Endothelial cell of umbilical vein (primary cell): ENCODE measurements around the gene FAM240B.

Experiments used
- CTCF ChIP-seq, 2 donors: IDR thresholded peaks; 1 replicate in 1 of 2; 2 replicates in 1 of 2; pipeline ENCODE4 v1.5.1; 2011; ENCODE audit warnings: low read length in 2 of 2, mild to moderate bottlenecking in 2 of 2, moderate library complexity in 2 of 2, control low read depth in 1 of 2, inconsistent platforms in 1 of 2, low read depth in 1 of 2; ENCODE audit not compliant: insufficient read depth in 1 of 2; ENCODE audit errors: extremely low read depth in 1 of 2
- EZH2 ChIP-seq: IDR thresholded peaks from 2 replicates; pipeline ENCODE4 v1.6.1; 2012; ENCODE audit warnings: borderline replicate concordance, low read depth, mild to moderate bottlenecking, moderate library complexity, low read length, inconsistent platforms; ENCODE audit not compliant: severe bottlenecking
- GATA2 ChIP-seq: IDR thresholded peaks from 2 replicates; pipeline ENCODE4 v1.7.0; 2011; ENCODE audit warnings: low read depth, mild to moderate bottlenecking, moderate library complexity, mixed read lengths, low read length; ENCODE audit not compliant: insufficient read length, insufficient read depth
- MAX ChIP-seq: IDR thresholded peaks from 2 replicates; pipeline ENCODE4 v1.6.1; 2011; ENCODE audit not compliant: insufficient read depth, insufficient read length
- MYC ChIP-seq: IDR thresholded peaks from one replicate; pipeline ENCODE4 v1.6.1; 2011; ENCODE audit warnings: mild to moderate bottlenecking, low read depth, low read length
- POLR2A ChIP-seq: IDR thresholded peaks from 2 replicates; pipeline ENCODE4 v1.6.1; 2012; ENCODE audit warnings: low read depth, mild to moderate bottlenecking, control low read depth, low read length
- POLR2AphosphoS5 ChIP-seq: IDR thresholded peaks from 2 replicates; pipeline ENCODE4 v1.6.1; 2012; ENCODE audit warnings: low read depth, mild to moderate bottlenecking, control low read depth, low read length, moderate library complexity; ENCODE audit not compliant: insufficient read depth

DNA sequence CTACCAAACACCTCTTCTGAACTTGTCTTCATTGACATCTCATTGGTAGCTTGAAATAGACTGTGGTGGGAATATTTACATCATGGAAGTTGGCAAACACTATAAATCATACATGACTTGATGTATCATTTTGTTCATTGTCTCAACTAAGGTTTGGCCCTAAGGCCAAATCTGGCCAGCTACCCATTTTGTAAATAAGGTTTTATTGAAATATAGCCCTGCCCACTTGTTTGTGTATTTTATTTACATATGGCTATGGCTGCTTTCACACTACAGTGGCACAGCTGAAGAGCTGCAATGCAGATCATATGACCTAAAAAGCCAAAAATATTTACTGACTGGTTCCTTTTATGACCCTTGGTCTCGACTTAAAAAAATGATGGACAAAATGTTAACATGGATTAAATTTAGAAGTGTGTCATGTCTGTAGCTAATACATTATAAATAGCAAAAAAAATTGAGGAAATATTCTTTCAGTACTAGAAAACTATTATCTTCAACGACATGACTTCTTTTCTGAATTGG, 22.1 kb downstream of the FAM240B start:
- TF ChIP-seq CTCF (IDR thresholded peaks at IDR 0.05; ENCODE audit: extremely low read depth in 1 of 2, insufficient read depth in 1 of 2, low read depth in 1 of 2, low read length in 2 of 2) (no peak), MAX (no peak), POLR2A (no peak), POLR2AphosphoS5 (no peak), MYC (no peak), EZH2 (no peak), GATA2 (no peak)
